B cell (primary cell): ENCODE measurements around the gene TSEN34. TPM values are rescaled to one million over a fixed set of nuclear protein-coding genes. Genes with fewer than 3 reads are reported as not detected.
"Not testable (repeated sequence)": the region's sequence is repeated elsewhere in the genome, so short reads cannot be mapped to it uniquely, and the experiment has no call there.

Experiments used
- ATAC-seq: fragments of 200-7000 bp; cut with Tn5 transposase; one replicate; pipeline ENCODE4 v1.10.0; 2021; ENCODE audit warnings: low read depth, mild to moderate bottlenecking, moderate number of reproducible peaks, moderate library complexity
- CTCF ChIA-PET: fragments of 350-600 bp; sonication (Branson Sonifier 250); formaldehyde crosslinking; loops from one replicate; lab custom pipeline; 2021; ENCODE audit warnings: antibody characterized with exemption, inconsistent platforms; lab: Charles Lee
- POLR2A ChIA-PET: fragments of 350-600 bp; sonication (Branson Sonifier 250); formaldehyde crosslinking; loops from one replicate; lab custom pipeline; 2021; ENCODE audit warnings: antibody characterized with exemption; lab: Charles Lee
- DNase-seq: peaks from one replicate; pipeline ENCODE4 v3.0.0; 2013
- H2AFZ ChIP-seq: 2 replicates; pipeline ENCODE4 v1.6.1; 2012; ENCODE audit warnings: mild to moderate bottlenecking, low read depth, low read length; ENCODE audit not compliant: insufficient read depth, poor library complexity, severe bottlenecking
- H3K27ac ChIP-seq, 2 donors: 1 replicate in 1 of 2; 2 replicates in 1 of 2; pipeline ENCODE4 v1.5.1; 2012 to 2013; ENCODE audit warnings: low read length in 2 of 2, mild to moderate bottlenecking in 2 of 2, moderate library complexity in 1 of 2
- H3K27me3 ChIP-seq, 4 experiments: fragments of 200-600 bp in 1 of 4; sonication (generic) in 1 of 4; replicated peaks in 1 of 4; 1 replicate in 2 of 4; 2 replicates in 2 of 4; pipeline versions ENCODE4 v1.6.1 to v1.7.0; 2013 to 2016; ENCODE audit warnings: low read length in 3 of 4, mild to moderate bottlenecking in 2 of 4, mixed read lengths in 1 of 4, moderate library complexity in 1 of 4; ENCODE audit not compliant: insufficient read depth in 4 of 4, control insufficient read depth in 3 of 4; ENCODE audit errors: control extremely low read depth in 1 of 4
- H3K36me3 ChIP-seq, 2 experiments: replicated peaks in 1 of 2; 1 replicate in 1 of 2; 2 replicates in 1 of 2; pipeline versions ENCODE4 v1.6.1 to v1.7.1; 2013; ENCODE audit warnings: low read length in 1 of 2; ENCODE audit not compliant: insufficient read depth in 2 of 2, control insufficient read depth in 1 of 2; ENCODE audit errors: control extremely low read depth in 1 of 2, extremely low read depth in 1 of 2
- H3K4me1 ChIP-seq, 2 donors: fragments of 200-600 bp in 1 of 2; sonication (generic) in 1 of 2; 1 replicate in 1 of 2; 2 replicates in 1 of 2; pipeline versions ENCODE4 v1.5.1 to v1.6.1; 2013 to 2017; ENCODE audit warnings: low read length in 2 of 2; ENCODE audit not compliant: control insufficient read depth in 2 of 2, insufficient read depth in 2 of 2
- H3K4me2 ChIP-seq: replicated peaks from 2 replicates; pipeline ENCODE3; 2012; ENCODE audit warnings: mild to moderate bottlenecking, low read depth, low read length; ENCODE audit not compliant: poor library complexity, severe bottlenecking
- H3K4me3 ChIP-seq, 5 experiments: fragments of 200-600 bp in 1 of 5; sonication (generic) in 1 of 5; 1 replicate in 3 of 5; 2 replicates in 2 of 5; pipeline versions ENCODE4 v1.5.1 to v1.7.0; 2011 to 2016; ENCODE audit warnings: low read length in 4 of 5, mild to moderate bottlenecking in 4 of 5, low read depth in 2 of 5, control low read depth in 1 of 5, moderate library complexity in 1 of 5; ENCODE audit not compliant: insufficient read depth in 1 of 5; ENCODE audit errors: control extremely low read depth in 1 of 5, extremely low read depth in 1 of 5
- H3K79me2 ChIP-seq: fragments of 200-600 bp; sonication (generic); one replicate; pipeline ENCODE4 v1.6.0; 2016; ENCODE audit warnings: low read length; ENCODE audit not compliant: control insufficient read depth, insufficient read depth
- H3K9ac ChIP-seq: fragments of 200-600 bp; sonication (generic); 2 replicates; pipeline ENCODE4 v1.6.1; 2017; ENCODE audit warnings: mild to moderate bottlenecking, low read length, moderate library complexity
- H3K9me3 ChIP-seq, 3 donors: one replicate each; pipeline versions ENCODE4 v1.6.1 to v1.7.1; 2013; ENCODE audit warnings: low read length in 2 of 3; ENCODE audit not compliant: control insufficient read depth in 2 of 3, insufficient read depth in 1 of 3; ENCODE audit errors: control extremely low read depth in 1 of 3
- H4K20me1 ChIP-seq: 2 replicates; pipeline ENCODE4 v1.6.0; 2012; ENCODE audit warnings: mild to moderate bottlenecking, low read length; ENCODE audit not compliant: insufficient read depth, control insufficient read depth, poor library complexity, severe bottlenecking
- H3K27ac Mint-ChIP-seq: one replicate; pipeline ENCODE4 v1.8.0; 2021; ENCODE audit warnings: mixed read lengths
- H3K27me3 Mint-ChIP-seq: one replicate; pipeline ENCODE4 v1.8.0; 2021; ENCODE audit warnings: mixed read lengths
- H3K4me1 Mint-ChIP-seq: one replicate; pipeline ENCODE4 v1.8.0; 2021; ENCODE audit warnings: mixed read lengths
- H3K4me3 Mint-ChIP-seq: one replicate; pipeline ENCODE4 v1.8.0; 2021; ENCODE audit warnings: mixed read lengths
- H3K9me3 Mint-ChIP-seq: one replicate; pipeline ENCODE4 v1.8.0; 2022; ENCODE audit warnings: mixed read lengths; ENCODE audit not compliant: insufficient read depth
- CTCF ChIP-seq: fragments of 200-600 bp; IDR thresholded peaks from one replicate; pipeline ENCODE4 v1.8.0; 2022; ENCODE audit warnings: antibody characterized with exemption, mild to moderate bottlenecking
- EZH2 ChIP-seq: IDR thresholded peaks from 2 replicates; pipeline ENCODE4 v1.6.1; 2012; ENCODE audit warnings: borderline replicate concordance, low read depth, mild to moderate bottlenecking, moderate library complexity, low read length; ENCODE audit not compliant: insufficient read depth, poor library complexity, severe bottlenecking
- WGBS: methylation state at CpG from one replicate; pipeline ENCODE4 v1.1.5; 2013; ENCODE audit warnings: missing lambda C conversion rate; ENCODE audit not compliant: insufficient coverage; 5-methylcytosine and 5-hydroxymethylcytosine counted together
- intact Hi-C: fragments of 100-400 bp; cut with micrococcal nuclease; formaldehyde crosslinking; loops from one replicate; pipeline ENCODE4 v1.10.0; 2022
- polyA plus RNA-seq: library from polyadenylated mRNA; depleted of rRNA; stranded (reverse); fragments of >200 nt; gene quantifications from 2 replicates; pipeline ENCODE4 v1.2.3, GENCODE V29; 2012
- total RNA-seq, 2 donors: library from RNA; stranded (reverse); fragments of 120-200 nt in 1 of 2; gene quantifications; 1 replicate in 1 of 2; 2 replicates in 1 of 2; pipeline versions ENCODE4 v1.2.3 to v1.2.4, GENCODE V29; 2013 to 2022

Gene TSEN34
- total and polyA plus RNA-seq, 2 donors (not counting 1 experiment from before 2014, with no cell fraction given), result 17.6 to 25.1 TPM

- H3K4me1 Mint-ChIP-seq, result no peaks in the 10 kb centered on the region
- no peak overlapping the region for H3K4me2 ChIP-seq
- H3K79me2 ChIP-seq, result no peaks in the 10 kb centered on the region
- peak; percentile 31 for DNase-seq
- no peaks in the 10 kb centered on the region for H3K27me3 ChIP-seq
- no peaks in the 10 kb centered on the region for H3K27me3 Mint-ChIP-seq
- no peak for TF ChIP-seq EZH2
- no peak for TF ChIP-seq CTCF
- H3K36me3 ChIP-seq, result peaks cover 1 to 6% of the 10 kb centered on the region in 2 experiments
- WGBS, result 65% methylated on average over 7 of the region's 10 CpGs
- H2AFZ ChIP-seq, result no peak overlapping the region
- H4K20me1 ChIP-seq, result no peaks in the 10 kb centered on the region
- H3K9me3 Mint-ChIP-seq, result no peaks in the 10 kb centered on the region
- H3K9ac ChIP-seq, result no peak overlapping the region
- no peak overlapping the region for H3K27ac ChIP-seq
- CTCF ChIA-PET, result no interaction called here
- H3K9me3 ChIP-seq, result no peaks in the 10 kb centered on the region
- no peak overlapping the region for H3K4me3 Mint-ChIP-seq
- H3K4me1 ChIP-seq, result no peaks in the 10 kb centered on the region
- H3K4me3 ChIP-seq, result no peak overlapping the region
- H3K27ac Mint-ChIP-seq, result no peak overlapping the region
- POLR2A ChIA-PET, result no interaction called here
- ATAC-seq, result peak; percentile 14
- intact Hi-C loops, result no loop called here
These were observed 11.1 kb upstream of the TSEN34 start for GRCh38 chr19:54179921-54180461.

GRCh38 chr19:54180691-54181091, 10.4 kb upstream of the TSEN34 start:
- no peak overlapping the region for H3K9ac ChIP-seq
- H3K36me3 ChIP-seq, result peaks cover 1 to 6% of the 10 kb centered on the region in 2 experiments
- Mint-ChIP-seq H3K27ac (no peak overlapping the region), H3K4me3 (no peak overlapping the region), H3K27me3 (no peaks in the 10 kb centered on the region), H3K4me1 (no peaks in the 10 kb centered on the region), H3K9me3 (no peaks in the 10 kb centered on the region)
- H3K4me2 ChIP-seq, result no peak overlapping the region
- H4K20me1 ChIP-seq, result no peaks in the 10 kb centered on the region
- DNase-seq, result no peak
- H3K4me3 ChIP-seq, result no peak overlapping the region
- intact Hi-C loops, result no loop called here
- TF ChIP-seq CTCF (no peak), EZH2 (no peak)
- ATAC-seq, result no peak
- H3K27ac ChIP-seq, result no peak overlapping the region
- no peaks in the 10 kb centered on the region for H3K4me1 ChIP-seq
- no peaks in the 10 kb centered on the region for H3K79me2 ChIP-seq
- no peaks in the 10 kb centered on the region for H3K9me3 ChIP-seq
- CTCF ChIA-PET, result interaction anchor here (0.6 kb wide), 1 partner anchor 65 kb away, joined by 3 read pairs; the partner anchor contains the start of genes PRPF31 and TFPT
- H3K27me3 ChIP-seq, result no peaks in the 10 kb centered on the region
- H2AFZ ChIP-seq, result no peak overlapping the region
- WGBS, result 99% methylated on average over 37 of the region's 37 CpGs
- POLR2A ChIA-PET, result no interaction called here

GRCh38 chr19:54181894-54182293, 9.2 kb upstream of the TSEN34 start:
- 89% methylated on average over 1 of the region's 3 CpGs for WGBS
- H3K4me3 Mint-ChIP-seq, DNase-seq, H3K27ac ChIP-seq, H3K4me1 ChIP-seq, H3K9me3 Mint-ChIP-seq, H3K79me2 ChIP-seq, H3K27me3 ChIP-seq, H4K20me1 ChIP-seq, H3K4me3 ChIP-seq, H3K9me3 ChIP-seq, CTCF ChIA-PET, H2AFZ ChIP-seq, H3K36me3 ChIP-seq, ATAC-seq, H3K4me2 ChIP-seq, H3K27ac Mint-ChIP-seq, H3K4me1 Mint-ChIP-seq, H3K9ac ChIP-seq, intact Hi-C loops, H3K27me3 Mint-ChIP-seq: not testable (repeated sequence)
- POLR2A ChIA-PET, result interaction anchor here (0.6 kb wide), 1 partner anchor 26 kb away, joined by 6 read pairs; no protein-coding TSS in a partner anchor
